Esophagus squamous epithelium (tissue), 4 donors: ENCODE measurements around the gene PANX2.

ENCODE experiments used
- POLR2A ChIP-seq, 4 donors: fragments of 450-650 bp; IDR thresholded peaks; one replicate each; pipeline ENCODE4 v1.6.1; 2017; ENCODE audit warnings: antibody characterized with exemption in 4 of 4, mild to moderate bottlenecking in 4 of 4, moderate library complexity in 3 of 4
- TF ChIP-seq, protein P1 (sequence below), 6 experiments: fragments of 450-650 bp in 4 of 6; fragments of 200-600 bp in 2 of 6; sonication (generic) in 2 of 6; IDR thresholded peaks; one replicate each; pipeline ENCODE4 v1.5.1; 2016 to 2019; ENCODE audit warnings: antibody characterized with exemption in 6 of 6, mild to moderate bottlenecking in 4 of 6, moderate library complexity in 4 of 6

- TF ChIP-seq, protein P1, sequence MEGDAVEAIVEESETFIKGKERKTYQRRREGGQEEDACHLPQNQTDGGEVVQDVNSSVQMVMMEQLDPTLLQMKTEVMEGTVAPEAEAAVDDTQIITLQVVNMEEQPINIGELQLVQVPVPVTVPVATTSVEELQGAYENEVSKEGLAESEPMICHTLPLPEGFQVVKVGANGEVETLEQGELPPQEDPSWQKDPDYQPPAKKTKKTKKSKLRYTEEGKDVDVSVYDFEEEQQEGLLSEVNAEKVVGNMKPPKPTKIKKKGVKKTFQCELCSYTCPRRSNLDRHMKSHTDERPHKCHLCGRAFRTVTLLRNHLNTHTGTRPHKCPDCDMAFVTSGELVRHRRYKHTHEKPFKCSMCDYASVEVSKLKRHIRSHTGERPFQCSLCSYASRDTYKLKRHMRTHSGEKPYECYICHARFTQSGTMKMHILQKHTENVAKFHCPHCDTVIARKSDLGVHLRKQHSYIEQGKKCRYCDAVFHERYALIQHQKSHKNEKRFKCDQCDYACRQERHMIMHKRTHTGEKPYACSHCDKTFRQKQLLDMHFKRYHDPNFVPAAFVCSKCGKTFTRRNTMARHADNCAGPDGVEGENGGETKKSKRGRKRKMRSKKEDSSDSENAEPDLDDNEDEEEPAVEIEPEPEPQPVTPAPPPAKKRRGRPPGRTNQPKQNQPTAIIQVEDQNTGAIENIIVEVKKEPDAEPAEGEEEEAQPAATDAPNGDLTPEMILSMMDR (IDR thresholded peaks at IDR 0.05) = peak in 5 of 6 experiments; percentile 63 to 90 (median 77)
- no peak for TF ChIP-seq POLR2A (IDR thresholded peaks at IDR 0.05)
These were observed 23.9 kb upstream of the PANX2 start for GRCh38 chr22:50146439-50147238.
